ENCODE data around the gene MFN1.
"Not testable (repeated sequence)": the region's sequence is repeated elsewhere in the genome, so short reads cannot be mapped to it uniquely, and the experiment has no call there.

The MFN1 gene

DNA sequence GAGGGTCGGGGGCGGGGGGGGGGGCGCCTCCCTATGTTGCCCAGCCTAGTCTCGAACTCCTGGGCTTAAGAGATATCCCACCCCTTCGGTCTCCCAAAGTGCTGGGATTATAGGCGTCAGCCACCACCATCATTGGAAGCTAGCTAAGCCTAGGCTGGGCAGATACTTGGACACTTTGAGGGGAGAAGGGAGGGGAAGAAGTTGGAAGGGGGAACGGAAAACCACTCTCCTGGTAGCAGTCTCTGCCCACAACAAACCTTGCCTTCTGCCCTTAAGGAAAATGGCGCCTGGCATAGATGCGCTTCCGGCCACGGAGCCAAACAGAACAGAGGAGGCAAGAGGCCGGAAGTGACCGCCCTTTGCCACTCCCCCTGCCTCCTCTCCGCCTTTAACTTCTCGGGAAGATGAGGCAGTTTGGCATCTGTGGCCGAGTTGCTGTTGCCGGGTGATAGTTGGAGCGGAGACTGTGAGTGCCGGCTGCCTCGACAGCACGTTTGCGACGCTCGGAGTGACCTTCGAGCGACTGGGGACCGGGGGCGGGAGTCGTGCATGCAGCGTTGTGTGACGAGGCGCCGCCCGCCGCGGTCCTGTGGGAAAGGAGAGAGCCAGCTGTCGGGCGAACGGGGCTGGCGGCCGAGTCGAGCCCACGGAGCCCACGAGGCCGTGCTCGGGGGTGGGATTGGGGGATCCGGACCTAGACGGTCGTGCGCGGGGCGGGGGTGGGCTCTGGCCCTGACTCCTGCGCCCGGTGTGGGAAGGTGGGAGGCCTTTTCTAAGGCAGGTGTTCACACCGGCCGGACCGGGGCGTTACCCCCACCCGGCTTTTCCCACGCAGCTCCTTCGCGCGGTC is at the start of gene MFN1:
Gene MFN1, plus strand, starts transcription at position 365 of the 850 bp plus-strand sequence. CDS start 1,143 bp downstream, outside the sequence.
- DNase-seq = peak; percentile 96

DNA sequence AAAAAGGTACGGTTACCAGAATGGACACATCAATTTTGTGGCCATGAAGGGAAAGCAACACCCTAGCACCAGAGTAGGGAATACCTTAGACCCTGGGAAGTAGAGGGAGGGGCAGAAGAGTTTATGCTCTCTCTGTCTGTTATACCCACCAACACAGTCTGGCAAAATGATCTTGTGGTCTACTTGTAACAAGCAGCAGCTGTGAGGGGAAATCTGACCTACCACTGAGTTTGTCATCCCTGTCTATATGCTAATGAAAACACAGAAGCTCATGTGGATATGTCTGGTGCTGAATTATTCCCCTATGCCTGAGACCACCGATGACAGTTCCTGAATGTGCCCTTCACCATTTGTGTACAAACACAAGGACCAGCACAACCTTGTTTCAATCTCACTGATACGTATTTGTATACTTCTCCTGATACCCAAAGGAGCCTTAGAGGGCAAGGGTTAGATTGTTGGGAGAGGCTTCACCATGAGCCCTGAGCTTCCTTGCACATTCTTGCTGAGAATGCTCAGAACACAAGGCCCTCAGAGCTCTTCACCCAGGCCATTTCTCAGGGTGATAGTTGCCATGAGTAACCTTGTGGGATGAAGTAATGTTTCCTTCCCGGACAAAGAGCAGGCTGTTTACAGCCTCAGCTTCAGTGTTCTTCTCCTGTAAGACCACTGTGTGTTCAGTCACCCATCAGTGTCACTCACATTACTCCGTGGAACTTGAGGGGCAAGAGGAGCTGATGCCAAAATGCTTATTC is 49.4 kb upstream of the MFN1 start:
- DNase-seq = no peak

DNA sequence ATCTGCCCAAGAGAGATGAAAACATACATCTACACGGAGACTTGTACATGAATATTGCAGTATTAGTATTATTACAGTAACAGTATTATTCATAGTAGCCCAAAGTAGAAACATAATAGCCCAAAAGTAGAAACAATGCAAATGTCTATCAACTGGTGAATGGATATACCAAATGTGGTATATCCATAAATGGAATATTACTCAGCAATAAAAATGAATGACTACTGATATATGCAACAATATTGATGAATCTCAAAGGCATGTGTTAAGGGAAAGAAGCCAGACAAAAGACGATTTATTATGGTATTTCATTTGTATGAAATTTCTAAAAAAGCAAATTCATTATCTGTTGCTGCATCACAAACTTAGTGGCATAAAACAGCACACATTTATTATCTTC is 48.2 kb upstream of the MFN1 start:
- DNase-seq = no peak

DNA sequence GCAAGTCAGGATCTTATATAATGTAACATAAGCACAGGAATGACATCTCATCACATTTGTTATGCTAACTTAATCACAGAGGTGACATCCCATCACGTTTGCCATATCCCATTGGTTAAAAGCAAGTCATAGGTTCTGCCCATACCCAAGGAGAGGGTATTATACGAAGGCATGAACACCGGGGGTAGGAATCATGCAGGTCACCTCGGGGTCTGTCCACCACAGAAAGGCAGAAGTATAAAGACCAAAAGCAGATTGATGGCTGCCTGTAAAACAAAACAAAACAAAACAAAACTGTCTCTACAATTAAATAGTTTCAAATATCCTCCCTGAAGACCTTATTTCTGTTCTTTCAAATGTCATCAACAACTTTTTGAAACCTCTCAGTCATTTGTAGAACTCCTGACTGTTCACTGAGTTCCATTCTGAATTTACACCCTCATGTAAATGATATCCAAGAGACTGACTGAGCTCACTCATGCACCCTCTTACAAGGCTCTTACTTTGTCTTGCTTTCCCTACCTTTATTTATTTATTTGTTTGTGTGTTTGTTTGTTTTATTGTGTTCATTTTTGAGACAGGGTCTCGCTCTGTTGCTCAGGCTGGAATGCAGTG is 47.4 kb upstream of the MFN1 start:
- no peak for DNase-seq

DNA sequence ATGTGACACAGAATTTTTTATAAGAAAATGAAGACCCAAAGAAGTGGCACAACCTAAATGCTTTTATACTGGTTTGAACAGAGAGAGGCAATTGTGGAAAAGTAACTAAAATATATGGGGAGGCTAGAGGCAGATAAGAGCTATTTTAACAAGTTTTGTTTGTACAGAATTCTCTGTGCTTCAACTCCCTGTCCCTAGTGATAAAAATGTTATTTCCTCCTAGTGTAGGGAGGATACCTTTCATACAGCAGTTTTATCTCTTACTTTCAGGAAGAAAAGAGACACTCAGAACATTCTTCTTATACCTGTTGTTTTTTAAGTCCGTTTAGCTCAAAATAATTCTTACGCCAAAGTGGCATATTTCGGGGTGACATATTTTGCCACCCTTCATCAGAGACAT is 45.9 kb upstream of the MFN1 start:
- DNase-seq = no peak

DNA sequence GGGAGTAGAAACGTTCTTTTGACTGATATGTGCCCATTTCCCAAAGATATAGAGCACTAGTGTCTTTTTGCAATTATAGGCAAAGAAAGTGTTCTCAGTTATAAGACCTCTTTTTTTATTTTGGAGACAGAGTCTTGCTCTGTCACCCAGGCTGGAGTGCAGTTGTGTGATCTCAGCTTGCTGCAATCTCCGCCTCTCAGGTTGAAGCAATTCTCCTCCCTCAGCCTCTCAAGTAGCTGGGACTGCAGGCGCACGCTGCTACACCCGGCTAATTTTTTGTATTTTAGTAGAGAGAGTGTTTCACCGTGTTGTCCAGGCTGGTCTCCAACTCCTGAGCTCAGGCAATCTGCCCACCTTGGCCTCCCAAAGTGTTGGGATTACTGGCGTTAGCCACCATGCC is 45.4 kb upstream of the MFN1 start:
- no peak for DNase-seq

DNA sequence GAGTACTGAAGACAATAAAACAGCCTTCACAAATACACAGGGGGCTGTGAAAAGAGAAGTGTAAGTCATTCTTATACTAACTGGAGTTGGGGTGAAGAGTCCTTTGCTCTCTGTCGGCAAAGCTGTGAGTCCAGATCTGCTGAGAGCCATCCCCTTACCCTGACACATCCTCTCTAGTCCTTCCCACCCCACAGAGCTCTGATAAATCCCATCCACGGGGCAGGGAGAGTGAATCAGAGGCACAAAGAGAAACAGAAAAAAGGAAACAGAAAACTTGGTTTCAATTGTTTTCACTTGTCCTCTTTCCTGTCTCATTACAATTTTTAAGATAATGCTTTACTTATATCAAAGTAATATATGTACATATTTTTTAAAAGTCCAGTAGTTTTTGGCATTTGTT is 42.9 kb upstream of the MFN1 start:
- DNase-seq = no peak

DNA sequence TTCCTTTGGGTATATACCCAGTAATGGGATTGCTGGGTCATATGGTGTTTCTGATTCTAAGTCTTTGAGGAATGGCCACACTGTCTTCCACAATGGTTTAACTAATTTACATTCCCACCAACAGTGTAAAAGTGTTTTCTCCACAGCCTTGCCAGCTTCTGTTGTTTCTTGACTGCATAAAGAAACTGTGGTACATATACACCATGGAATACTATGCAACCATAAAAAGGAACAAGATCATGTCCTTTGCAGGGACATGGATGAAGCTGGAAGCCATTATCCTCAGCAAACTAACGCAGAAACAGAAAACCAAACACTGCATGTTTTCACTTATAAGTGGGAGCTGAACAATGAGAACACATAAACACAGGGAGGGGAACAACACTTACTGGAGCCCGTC is 40.1 kb upstream of the MFN1 start:
- not testable (repeated sequence) for DNase-seq

DNA sequence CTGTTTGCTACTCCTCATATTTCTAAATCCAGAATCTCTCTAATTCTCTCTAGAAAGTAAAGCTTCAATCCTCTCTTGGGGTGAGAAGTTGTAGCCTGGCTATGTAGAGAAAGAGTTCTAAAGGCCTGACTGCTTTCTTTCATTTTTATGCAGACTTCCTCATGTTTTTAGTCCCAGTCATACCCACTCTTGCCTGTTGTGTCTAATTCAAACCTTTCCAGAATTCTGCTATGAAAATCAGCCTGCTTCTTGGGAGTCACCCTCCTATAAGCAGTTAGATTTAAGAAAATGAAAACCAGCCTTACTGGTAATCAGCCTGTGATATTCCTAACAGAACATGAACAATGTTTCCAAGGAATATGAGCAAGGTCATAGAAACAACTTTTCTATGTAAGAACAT is 39.5 kb upstream of the MFN1 start:
- DNase-seq = no peak

DNA sequence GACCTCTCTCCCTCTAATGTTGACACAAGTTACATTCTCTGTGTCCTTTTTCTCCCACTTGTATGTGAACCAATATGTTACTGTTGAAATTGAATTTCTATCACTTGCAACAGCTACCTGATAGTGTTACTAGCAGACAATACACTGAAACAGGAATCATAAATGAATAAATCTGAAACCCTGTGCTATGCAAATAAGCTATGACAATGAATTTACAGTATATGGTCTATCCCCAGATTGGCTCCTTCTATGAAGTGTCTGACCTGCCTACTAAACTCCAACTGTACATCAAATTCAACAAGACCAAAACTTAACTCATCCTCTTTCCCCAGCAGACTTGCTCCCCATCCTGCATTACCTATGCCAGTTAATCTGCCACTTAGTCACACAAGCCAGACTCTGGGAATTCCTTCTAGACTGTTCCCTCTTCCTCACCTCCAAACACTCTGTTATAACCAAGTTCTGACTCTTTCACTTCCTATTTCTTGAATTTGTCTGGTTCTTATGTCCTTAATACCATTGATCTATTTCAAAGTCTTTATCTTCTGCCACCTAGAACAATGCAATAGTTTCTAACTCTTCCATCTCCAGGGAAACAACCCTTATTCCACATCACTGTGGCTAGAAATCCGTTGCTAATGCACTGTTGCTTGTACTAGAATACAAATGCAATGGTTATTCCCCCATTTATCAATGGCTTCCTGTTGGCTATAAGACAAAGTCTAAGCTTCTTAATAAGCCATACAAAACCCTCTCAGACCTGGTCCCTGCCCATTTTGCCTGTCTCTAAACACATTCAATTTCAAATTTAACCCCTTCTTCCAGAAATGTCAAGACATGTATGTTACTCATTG is 38.1 kb upstream of the MFN1 start:
- no peak for DNase-seq

DNA sequence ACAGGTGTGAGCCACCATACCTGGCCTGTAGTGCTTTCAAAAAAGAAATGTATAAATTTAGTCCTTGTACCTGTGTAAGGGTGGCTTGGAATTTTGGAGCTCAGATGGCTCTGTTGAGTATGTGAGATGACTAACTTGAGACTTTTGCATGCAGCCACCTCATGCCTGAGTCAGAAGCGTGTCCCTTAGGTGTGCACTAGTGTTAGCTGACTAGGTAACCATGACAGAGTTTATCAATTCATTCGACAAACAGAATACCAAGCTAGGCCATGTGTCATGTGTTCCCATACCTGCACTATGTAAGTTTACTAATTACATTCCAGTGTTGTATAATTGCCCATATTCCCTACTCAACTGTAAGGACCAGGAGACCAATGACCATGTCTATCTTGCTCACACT is 28.6 kb upstream of the MFN1 start:
- DNase-seq = no peak

DNA sequence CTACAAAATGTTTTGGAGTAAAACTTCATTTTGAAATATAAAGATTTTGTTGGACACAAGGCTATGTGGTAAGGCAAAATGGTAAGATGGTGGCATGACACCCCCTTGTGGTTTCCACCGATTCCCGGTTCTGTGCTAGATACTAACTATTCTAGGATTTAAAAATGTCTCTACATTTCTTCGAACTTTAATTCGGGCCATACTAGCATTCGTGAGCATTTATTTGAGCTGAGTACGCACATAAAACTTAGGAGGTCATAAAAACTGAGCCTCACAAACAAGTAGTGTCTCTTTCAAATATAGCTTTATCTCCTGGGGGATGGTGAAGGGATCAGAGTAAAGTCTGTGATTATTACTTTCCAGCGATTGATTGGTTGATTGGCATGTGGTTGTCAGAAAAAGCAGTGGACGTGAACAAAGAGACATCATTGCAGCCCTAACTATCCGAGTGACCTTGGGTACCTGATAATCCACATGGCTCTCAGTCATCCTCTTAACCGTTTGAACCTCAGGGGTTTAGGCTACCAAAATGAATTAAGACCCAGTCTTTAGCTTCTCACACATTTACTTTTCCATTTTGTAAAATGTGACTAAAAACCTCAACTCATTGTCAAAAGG is 25.7 kb upstream of the MFN1 start:
- peak; percentile 46 for DNase-seq

DNA sequence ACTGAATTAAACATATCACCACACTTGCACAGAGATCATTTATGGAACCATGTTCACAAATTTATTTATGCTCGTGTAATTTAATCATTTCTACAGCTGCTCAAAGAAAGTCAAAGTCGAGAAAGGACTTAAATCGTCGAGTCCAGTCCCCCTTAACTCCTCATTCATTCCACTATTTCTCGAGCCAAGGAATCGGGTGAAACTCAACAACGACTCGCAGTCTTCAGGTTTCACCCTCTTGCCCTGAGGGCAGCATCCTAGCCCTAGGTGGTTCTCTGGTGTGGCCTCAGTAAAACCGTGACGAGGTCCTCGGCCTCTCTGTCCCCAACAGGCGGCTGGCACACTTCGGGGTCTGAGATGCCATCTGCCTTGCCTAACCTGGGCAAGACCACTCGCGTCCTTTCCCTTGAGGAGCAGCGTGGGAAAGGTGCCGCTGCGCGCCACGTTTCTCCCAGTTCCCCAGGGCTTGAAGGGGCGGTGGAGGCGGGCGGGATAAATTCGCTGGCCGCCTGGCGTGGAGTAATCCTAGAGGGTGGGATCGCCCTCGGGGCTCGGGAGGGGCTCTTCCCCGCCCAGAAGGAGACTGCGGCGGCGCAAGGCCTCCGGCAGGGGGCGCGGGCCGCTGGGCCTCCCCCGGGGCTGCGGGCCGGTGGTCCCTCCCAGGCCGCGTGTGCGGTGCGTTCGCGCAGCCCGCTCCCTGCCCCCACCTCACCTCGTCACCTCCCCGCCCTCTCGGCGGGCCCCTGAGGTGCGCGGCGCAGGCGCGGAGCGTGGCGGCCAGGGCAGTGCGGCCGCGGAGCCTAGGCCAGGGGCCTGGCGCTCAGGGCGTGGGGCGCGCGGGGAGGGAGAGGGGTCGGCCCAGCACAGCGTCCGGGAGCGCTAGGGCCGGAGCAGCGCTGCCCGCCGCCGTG is 25.0 kb upstream of the MFN1 start, which contains the start of gene ZNF639:
Gene ZNF639, plus strand, starts transcription at position 746 of the 911 bp plus-strand sequence. CDS start 5,263 bp downstream, outside the sequence.
- peak; percentile 79 for DNase-seq

DNA sequence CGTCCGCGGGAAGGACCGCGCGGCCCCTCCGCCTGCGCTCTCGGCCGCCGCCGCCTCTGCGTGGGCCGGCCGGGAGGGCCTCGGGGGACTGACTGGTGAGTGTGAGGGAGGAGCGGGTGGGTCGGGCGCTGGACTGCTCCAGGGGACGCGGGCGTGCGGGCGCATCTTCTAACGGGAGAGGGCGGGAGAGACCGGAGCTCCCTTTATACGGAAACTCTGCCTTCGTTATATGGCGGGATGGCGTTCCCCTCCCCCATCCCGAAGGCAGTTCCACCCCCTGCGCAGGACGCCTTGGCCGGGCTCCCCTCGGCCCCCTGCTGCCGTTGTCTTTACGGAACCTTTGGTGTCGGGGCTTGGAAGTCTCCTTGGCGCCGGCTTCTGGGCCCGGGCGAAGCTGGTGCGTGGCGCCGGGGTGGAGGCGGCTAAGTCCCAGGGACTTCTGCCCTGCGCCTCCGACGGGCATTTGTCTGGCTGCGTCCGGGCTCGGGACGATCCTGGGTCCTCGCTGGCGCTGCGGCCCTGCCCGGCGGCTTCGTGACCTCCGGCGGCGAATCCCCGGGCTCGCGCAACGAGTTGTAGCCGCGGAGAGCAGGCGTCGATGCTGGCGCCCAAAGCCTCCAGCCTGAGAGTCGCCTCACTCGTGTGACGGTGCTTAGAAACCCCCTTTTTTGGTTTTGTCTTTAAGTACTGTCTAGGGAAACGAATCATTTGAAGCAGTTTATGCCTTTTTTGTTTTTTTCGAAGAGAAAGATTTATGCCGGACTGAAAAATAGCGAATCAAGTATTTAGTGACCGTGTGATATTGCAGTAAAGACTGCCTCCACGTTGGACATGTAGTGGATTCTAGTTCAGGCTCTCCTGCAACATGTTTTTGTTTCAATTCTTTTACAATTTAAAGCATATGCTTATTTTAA is 24.1 kb upstream of the MFN1 start:
- peak; percentile 44 for DNase-seq

DNA sequence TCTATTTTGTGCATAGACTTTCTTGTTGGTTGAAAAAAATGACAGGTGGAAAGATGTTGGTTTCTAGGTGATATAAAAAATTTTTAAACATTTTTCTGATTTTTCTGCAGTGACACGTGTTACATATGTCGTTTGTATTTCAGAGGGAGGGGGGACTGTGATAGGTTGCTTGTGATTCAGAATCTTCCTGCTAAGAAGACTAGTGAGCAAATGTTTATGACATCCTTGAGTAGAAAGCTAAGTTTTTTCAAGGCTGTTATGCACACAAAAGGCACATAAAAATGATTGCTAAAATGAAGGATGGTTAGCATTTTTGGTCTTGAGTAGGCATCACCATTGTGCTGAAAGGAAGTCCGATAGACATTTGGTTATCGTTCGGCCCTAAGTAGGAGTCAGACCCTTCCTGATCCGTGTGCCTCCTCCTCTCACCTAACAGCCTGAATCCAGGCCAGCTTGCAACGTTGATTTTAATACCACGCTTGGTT is 23.2 kb upstream of the MFN1 start:
- peak; percentile 48 for DNase-seq

DNA sequence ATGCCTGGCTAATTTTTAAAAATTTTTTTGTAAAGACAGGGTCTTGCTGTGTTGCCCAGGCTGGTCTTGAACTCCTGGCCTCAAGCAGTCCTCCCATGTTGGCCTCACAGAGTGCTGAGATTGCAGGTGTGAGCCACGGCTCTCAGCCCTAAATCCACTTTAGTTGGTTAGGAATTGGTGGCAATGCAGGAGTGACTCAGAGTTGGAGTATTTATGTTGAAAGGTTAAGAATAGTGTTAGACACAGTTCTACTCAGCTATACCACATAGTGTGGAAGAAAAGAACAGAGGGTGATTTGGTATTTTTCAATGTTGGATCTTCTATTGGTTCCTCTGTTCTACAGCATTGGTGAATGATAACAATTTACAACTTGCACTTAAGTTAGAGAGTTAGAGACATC is 17.1 kb upstream of the MFN1 start:
- DNase-seq = no peak

DNA sequence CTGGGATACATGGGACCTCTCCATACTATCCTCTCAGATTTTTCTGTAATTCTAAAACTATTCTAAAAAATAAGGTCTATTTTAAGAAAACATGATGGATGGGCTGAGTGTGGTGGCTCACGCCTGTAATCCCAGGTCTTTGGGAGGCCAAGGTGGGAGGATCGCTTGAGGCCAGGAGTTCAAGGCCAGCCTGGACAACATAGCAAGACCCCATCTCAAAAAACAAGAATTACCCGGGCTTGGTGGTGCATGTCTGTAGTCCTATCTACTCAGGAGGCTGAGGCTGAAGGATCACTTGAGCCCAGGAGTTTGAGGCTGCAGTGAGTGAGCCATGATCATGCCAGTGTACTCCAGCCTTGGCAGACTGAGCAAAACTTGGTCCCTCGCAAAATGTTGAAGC is 15.3 kb upstream of the MFN1 start:
- no peak for DNase-seq

DNA sequence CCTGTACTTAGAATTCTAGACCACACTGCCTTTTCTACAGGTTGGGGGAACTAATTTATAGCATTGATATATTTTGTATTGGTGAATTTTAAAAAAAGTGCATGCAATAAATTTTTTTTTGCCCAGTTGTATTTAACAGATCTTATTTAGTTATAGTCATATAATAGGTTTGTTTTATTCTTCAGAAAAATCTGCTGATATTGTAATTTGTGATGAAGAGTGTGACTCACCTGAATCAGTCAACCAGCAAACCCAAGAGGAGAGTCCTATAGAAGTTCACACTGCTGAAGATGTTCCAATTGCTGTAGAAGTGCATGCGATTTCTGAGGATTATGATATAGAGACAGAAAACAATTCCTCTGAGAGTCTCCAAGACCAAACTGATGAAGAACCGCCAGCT is 14.4 kb upstream of the MFN1 start:
- no peak for DNase-seq

DNA sequence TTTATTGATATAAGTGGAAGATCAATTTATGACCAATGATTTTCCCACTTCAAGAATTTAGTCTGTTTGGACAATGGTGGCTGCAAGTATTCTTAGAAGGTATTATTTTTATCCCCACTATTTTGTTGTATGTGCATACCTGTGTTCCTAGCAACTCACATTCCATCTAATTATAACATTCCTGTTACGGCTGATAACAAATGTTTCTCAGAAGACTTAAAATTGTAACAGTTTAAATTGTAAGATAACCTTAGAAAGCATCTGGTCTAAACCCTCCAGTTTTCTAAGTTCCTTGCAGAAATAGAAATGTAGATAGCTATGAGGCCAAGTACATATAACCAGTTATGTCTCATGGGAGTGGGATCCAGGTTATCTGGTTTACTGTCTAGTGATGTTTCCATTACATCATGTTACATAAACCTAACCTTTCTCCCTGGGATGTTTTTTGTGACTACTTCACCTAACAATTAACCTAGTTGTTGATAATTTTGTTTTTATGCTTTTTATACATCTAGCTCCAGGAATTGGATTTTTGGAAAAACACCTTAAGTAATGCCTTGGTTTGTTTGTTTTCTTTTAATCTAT is 11.1 kb upstream of the MFN1 start:
- DNase-seq = no peak
